Bronchial epithelial cell (primary cell): ENCODE data around the gene NCOA4. TPM values are rescaled to one million over a fixed set of nuclear protein-coding genes. Genes with fewer than 3 reads are reported as not detected.
"Not testable (repeated sequence)": the region's sequence is repeated elsewhere in the genome, so short reads cannot be mapped to it uniquely, and the experiment has no call there.

Source experiments
- DNase-seq: peaks from one replicate; pipeline ENCODE4 v3.0.0-alpha.2; 2010; ENCODE audit warnings: low read depth
- FAIRE-seq: peaks from 2 replicates; lab custom pipeline; 2011; peaks lifted over from hg19 to GRCh38; lab: Jason Lieb, UNC
- H3K27me3 ChIP-seq: 2 replicates; pipeline ENCODE4 v1.5.1; 2011; ENCODE audit warnings: low read length; ENCODE audit not compliant: control insufficient read depth, insufficient read depth
- H3K36me3 ChIP-seq: 2 replicates; pipeline ENCODE4 v1.5.1; 2011; ENCODE audit warnings: low read length; ENCODE audit not compliant: control insufficient read depth, insufficient read depth
- H3K4me3 ChIP-seq: 2 replicates; pipeline ENCODE4 v1.5.1; 2011; ENCODE audit warnings: mild to moderate bottlenecking, low read depth, low read length, control low read depth
- total RNA-seq: library from RNA; depleted of rRNA; stranded (reverse); fragments of >200 nt; gene quantifications from 2 replicates; pipeline ENCODE4 v1.2.1, GENCODE V29; 2014
- TF ChIP-seq, protein P1 (sequence below): IDR thresholded peaks from 2 replicates; pipeline ENCODE4 v1.5.1; 2011; ENCODE audit warnings: mild to moderate bottlenecking, moderate library complexity, low read length, control low read depth, inconsistent platforms; ENCODE audit not compliant: insufficient read depth, severe bottlenecking

Gene NCOA4
- total RNA-seq, 1 donor from 2014 or later = 150 TPM

DNA sequence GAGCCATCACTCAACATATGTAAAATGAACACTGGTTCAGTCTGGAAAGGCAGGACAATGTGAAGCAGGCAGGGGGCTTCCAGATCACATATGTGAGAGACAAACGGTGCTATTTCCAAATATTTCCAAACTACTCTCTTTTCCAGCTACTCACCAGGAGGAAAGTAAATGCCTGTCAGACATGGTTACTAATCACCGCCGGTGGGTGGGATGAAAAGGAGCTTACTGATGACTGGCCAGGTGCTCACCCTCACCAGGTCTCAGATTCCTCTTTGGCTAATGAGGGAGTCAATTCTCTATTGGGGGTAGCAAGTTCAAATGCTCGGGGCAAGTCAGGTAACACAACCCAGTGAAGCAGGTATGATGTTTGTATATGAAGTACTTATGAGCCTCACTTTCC is 25.3 kb upstream of the NCOA4 start:
- TF ChIP-seq, protein P1, sequence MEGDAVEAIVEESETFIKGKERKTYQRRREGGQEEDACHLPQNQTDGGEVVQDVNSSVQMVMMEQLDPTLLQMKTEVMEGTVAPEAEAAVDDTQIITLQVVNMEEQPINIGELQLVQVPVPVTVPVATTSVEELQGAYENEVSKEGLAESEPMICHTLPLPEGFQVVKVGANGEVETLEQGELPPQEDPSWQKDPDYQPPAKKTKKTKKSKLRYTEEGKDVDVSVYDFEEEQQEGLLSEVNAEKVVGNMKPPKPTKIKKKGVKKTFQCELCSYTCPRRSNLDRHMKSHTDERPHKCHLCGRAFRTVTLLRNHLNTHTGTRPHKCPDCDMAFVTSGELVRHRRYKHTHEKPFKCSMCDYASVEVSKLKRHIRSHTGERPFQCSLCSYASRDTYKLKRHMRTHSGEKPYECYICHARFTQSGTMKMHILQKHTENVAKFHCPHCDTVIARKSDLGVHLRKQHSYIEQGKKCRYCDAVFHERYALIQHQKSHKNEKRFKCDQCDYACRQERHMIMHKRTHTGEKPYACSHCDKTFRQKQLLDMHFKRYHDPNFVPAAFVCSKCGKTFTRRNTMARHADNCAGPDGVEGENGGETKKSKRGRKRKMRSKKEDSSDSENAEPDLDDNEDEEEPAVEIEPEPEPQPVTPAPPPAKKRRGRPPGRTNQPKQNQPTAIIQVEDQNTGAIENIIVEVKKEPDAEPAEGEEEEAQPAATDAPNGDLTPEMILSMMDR = no peak
- Histone ChIP-seq H3K27me3 (no peaks in the 10 kb centered on the region), H3K36me3 (no peaks in the 10 kb centered on the region), H3K4me3 (no peak overlapping the region)
- no peak for FAIRE-seq
- peak; percentile 40 for DNase-seq

DNA sequence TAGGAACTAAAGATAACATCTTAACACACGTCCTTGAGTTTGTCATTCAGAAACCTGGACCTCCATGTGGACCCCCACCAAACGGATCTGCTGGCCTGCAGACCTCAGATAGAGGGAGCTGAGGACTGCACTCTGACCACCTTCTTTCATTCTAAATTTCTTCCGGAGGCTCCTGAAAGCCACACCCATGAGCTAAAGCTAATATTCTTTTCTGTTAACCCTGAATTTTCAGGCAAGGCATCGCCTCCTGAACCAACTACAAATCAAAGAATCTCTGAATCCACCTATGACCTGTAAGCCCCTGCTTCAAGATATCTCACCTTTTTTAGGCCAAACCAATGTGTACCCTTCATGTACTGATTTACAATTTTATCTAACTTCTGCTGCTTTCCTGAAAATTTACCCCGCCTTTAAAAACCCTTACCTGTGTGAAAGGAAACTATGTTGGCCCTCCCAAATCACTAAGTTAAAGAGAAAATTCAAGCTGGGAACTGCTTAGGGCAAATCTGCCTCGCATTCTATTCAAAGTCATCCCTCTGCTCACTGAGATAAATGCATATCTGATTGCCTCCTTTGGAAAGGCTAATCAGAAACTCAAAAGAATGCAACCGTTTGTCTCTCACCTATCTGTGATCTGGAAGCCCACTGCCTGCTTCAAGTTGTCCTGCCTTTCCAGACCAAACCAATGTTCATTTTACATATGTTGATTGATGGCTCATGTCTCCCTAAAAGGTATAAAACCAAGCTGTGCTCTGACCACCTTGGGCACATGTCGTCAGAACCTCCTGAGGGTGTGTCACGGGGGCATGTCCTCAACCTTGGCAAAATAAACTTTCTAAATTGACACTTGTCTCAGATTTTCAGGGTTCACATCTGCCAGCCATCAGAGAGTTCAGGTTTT is 23.4 kb upstream of the NCOA4 start:
- FAIRE-seq = no peak
- Histone ChIP-seq H3K4me3 (no peak overlapping the region), H3K27me3 (no peaks in the 10 kb centered on the region), H3K36me3 (no peaks in the 10 kb centered on the region)
- no peak for DNase-seq
- TF ChIP-seq, protein P1 = no peak

DNA sequence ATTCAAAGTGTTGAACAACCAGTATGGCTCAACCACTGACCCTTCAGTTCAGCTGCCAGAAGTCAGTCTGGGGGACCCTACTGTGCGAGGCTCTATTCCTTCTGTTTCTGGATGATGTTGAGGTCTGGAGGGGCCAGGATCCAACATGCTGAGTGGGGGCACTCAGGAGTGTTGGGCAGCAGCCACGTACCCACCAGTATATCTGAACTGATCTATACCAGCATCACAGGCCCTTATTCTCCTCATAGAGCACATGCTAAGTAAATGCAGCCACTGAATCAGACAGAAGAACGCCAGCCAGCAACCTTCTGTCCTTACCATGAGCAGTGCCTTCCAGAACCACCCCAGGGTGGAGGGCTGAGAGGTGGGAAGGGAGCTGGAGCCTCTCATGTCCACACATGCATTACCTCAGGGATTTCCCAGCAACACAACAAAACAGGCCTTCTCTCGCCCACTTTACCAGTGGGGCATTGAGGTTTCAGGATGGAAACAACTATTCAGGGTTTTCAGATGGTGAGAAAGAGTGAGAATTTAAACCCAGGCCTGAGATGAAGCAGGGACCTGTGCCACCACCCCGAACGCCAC is 22.5 kb upstream of the NCOA4 start:
- peak; percentile 74 for DNase-seq
- TF ChIP-seq, protein P1 = no peak
- no peak for FAIRE-seq

DNA sequence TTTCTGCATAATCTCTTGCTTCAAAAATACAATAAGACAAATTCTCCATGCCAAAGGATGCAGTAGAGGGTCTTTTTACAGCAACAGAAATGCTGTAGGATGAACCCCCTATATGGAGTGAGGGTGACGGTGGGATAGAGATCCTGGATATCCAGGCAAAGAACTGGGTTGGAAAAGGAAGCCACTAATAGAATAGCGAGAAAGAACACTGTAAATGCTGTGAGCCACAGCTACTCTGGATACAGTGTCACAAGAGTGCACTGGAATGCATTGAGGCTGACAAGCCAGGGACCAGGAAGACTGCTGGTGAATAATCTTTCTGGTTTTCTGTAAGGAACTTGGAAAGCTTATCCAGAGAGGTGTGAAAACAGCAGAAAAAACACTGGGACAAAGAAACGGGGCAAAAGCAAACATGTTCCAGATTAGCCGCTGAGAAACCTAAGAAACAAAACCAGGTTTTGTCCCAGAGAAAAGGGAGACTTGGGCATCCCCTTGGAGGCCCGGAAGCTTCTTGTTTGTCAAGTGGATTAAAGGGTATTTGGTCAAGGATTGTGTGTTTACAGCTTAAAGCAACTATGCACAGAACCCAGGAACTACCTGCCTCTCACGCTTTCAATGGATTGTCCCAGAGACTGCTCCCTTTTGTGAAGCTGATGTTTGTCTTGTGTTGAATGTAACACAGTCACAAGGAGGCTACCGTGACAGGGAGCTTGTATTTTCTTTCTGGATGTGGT is 21.8 kb upstream of the NCOA4 start:
- no peak for FAIRE-seq
- H3K36me3 ChIP-seq = no peaks in the 10 kb centered on the region
- no peak overlapping the region for H3K4me3 ChIP-seq
- H3K27me3 ChIP-seq = no peaks in the 10 kb centered on the region
- DNase-seq = no peak
- TF ChIP-seq, protein P1 = no peak

More for the DNA sequence above, 22.5 kb upstream of the NCOA4 start:
- no peak overlapping the region for H3K4me3 ChIP-seq
- H3K36me3 ChIP-seq = no peaks in the 10 kb centered on the region
- no peaks in the 10 kb centered on the region for H3K27me3 ChIP-seq

DNA sequence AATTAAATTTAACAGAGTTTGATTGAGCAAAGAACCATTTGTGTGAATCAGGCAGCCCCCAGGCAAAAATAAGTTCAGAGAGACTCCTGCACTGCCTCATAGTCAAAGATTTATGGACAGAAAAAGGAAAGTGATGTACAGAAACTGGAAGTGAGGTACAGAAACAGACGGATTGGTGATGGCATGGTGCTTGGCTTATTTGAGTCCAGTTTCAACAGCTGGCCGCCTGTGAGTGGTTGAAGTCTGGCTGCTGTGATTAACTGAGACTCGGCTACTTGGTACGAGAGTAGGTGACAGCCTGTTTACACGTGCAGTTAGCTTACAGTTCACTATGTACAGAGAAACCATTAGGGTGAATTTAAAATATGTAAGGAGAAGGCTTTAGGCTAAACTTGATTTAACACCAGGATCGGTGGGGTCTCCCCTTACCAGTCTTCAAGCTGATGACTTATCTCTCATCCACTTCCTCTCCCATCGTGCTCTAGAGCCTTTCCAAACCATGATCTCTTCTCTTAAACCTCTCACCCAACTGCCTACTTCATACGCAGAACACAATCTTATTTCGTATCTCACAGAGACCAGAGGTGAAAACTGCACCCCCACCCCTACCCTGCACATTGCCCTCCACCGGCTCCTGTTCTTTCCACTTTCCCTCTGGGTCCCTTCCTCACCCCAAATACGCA is 20.7 kb upstream of the NCOA4 start:
- TF ChIP-seq, protein P1 = no peak
- Histone ChIP-seq H3K4me3 (no peak overlapping the region), H3K27me3 (no peaks in the 10 kb centered on the region), H3K36me3 (no peaks in the 10 kb centered on the region)
- DNase-seq (no peak), FAIRE-seq (no peak)

DNA sequence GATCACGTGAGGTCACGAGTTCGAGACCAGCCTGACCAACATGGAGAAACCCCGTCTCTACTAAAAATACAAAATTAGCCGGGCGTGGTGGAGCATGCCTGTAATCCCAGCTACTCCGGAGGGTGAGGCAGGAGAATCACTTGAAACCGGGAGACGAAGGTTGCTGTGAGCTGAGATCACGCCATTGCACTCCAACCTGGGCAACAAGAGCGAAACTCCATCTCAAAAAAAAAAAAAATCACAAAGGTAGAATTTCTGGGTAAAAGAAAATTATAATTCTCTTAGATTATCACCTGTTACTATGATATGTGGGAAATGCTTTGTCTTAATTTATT is 19.0 kb upstream of the NCOA4 start:
- FAIRE-seq, H3K27me3 ChIP-seq, DNase-seq, H3K4me3 ChIP-seq, H3K36me3 ChIP-seq: not testable (repeated sequence)
